Left cardiac atrium (tissue), 4 donors: Measurements from ENCODE around the gene MYB. TPM values are rescaled to one million over a fixed set of nuclear protein-coding genes. Genes with fewer than 3 reads are reported as not detected.

Experiments used
- ATAC-seq, 2 donors: fragments of 200-7000 bp; cut with Tn5 transposase; one replicate each; pipeline ENCODE4 v1.9.1; 2020; ENCODE audit warnings: mild to moderate bottlenecking in 2 of 2, moderate library complexity in 2 of 2
- DNase-seq: peaks from one replicate; pipeline ENCODE4 v3.0.0-alpha.2; 2020
- intact Hi-C, 2 donors: fragments of 100-400 bp; cut with DNase I; formaldehyde crosslinking; loops; one replicate each; pipeline versions ENCODE4 v1.14.1 to v1.15.1; 2022 to 2023
- microRNA-seq, 2 donors: library from miRNA; unstranded; fragments of <30 nt; microRNA quantifications; one replicate each; pipeline ENCODE4 v1.2.0, GENCODE V29; 2020
- total RNA-seq, 2 donors: library from RNA; stranded (reverse); fragmentation: NEBNext Ultra II Directional; extraction: Animal tissue kit (Norgen Biotek cat#: 25700); gene quantifications; one replicate each; pipeline ENCODE4 v1.2.1, GENCODE V29; 2021
- donor health status: DM: no; HTN: yes; CAD: no.
- donor health status: DM: no; HTN: yes; CAD: no; lungs with severe emphysema.
- donor health status: DM: yes; HTN: yes; CAD: no.
- donor health status: Dilated cardiomyopathy.

MYB gene
- total RNA-seq, 2 donors from 2014 or later, result 0.24 TPM; not detected in 1

DNA sequence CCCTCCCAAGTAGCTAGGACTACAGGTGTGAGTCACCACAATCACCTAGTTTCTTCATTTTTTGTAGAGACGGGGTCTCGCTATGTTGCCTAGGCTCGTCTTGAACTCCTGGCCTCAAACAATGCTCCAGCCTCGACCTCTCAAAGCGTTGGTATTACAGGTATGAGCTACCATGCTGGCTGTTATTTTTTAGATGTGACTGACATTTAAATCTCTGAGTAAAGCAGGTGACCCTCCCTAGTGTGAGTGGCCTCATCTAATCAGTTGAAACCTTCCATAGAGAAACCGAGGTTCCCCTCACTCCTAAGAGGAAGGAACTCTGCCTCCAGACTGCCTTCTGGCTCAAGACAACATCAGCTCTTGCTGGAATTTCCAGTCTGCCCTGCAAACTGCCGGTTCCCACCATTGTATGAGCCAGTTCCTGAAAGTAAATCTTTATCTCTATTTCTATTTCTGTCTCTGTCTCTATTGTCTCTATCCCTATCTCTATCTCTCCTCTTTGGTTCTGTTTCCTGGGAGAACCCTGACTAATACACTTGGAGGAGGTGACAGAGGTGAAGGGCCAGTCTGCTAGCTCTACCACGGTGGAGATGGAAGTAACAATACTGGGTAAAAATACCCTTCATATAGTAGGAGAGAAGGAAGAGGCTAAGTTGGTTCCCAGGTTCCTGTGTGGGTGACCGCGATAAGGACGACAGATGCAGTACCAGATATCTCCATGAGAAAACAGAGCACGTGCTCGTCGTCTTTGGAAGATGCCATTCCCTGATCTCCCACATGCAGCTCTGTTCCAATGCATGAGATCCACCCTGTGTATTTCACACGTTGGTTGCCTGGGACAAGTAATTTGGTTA, 81.0 kb downstream of the MYB start:
- ATAC-seq (no peak), DNase-seq (no peak)
- intact Hi-C loops, result no loop called here

DNA sequence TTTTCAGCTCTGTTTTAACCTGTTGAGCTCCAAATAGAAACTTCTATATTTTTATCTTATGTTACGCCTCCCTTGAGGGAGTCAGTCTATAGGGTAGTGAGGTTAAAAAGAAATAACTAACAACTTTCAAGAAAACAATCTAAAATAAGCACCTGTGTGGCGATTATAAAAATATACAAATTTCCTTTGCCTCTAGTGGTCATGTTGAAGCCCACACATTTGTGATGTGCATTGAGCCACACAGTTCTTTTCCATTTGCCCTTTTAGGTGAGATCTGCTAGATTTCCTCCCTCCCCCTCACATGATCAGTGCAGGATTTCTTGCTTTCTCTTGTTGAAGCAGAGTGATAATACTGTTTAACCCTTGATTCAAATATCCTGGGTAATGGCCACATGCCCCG, 84.2 kb downstream of the MYB start:
- intact Hi-C loops, result no loop called here

DNA sequence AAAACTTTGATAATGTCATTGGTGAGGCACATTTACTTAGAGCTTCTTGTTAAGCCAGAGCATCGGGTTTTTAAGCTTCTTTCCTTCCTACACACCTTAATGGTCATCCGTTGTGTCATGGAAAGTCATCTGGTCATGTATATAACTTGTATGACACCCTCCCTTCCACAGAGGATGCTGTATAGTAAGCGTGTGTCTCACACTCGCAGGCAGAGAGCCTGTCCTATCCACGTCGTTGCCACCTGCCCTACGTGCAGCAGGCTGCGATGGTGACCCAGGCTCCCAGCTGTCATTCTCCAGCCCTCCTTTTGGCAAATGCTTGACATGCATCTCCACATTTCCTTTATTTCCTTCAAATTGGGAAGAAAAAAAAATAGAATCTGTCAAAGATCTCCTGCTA, 85.6 kb downstream of the MYB start:
- DNase-seq (no peak), ATAC-seq (no peak)
- intact Hi-C loops, result no loop called here

More for the DNA sequence above, 84.2 kb downstream of the MYB start:
- DNase-seq (no peak), ATAC-seq (no peak)

DNA sequence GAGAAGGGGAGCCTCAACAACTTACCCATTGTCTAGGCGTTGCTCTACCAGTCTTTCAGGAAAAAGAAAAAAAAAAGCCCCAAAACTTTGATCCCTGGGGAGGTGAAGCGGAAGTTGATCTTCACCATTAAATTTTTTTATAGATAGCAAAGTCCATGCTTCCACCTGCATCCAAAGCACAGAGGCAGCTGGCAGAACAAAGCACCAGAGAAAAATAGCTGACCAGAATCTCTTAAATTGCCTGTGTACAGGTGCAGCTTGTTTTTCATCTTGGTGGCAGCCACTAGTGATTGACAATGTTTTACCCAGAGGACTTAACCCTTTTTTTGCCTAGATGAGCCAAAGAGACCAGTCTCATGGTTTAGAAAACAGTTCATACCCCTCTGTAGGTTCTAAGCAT, 86.0 kb downstream of the MYB start:
- intact Hi-C loops, result no loop called here

DNA sequence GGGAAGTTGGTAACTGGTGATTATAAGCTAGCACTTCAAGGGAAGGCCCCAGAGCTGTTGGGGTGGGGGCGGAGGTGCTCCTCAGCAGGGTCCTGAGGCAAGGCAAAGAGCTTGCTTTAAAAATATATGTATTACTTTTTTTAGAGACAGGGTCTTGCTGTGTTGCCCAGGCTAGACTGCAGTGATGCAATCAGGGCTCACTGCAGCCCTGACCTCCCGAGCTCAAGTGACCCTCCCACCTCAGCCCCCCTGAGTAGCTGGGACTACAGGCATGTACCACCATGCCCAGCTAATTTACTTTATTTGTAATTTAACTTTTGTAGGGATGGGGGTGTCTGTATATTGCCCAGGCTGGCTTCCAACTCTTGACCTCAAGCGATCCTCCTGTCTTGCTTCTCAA, 87.2 kb downstream of the MYB start:
- intact Hi-C loops, result no loop called here
- DNase-seq, result no peak
- ATAC-seq, result no peak

More for the DNA sequence above, 86.0 kb downstream of the MYB start:
- no peak for ATAC-seq
- DNase-seq, result no peak

DNA sequence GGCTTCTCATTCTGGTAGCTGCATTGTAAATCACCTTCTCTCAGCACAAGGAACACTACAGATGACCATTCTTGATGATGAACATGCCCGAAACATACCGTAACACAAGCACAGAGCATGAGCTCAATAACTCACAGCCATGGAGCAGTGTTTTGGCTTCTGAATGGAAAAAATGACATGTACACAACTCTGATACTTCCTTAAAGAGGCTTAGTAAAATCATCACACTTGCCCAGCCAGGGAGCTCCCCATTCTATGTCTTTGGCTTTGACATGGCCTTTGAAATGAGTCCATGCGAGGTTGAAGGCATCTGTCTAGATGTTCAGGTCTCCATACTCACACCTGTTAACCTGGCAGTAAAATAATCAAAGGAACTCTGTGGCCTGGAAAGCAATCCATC, 87.6 kb downstream of the MYB start:
- ATAC-seq (no peak), DNase-seq (no peak)
- intact Hi-C loops, result no loop called here

Small RNA genes within 50 kb of the gene (microRNA-seq; reads per million reads assigned to microRNA genes)
- 0 reads per million in 2 donors for gene MIR548A2

Other genes starting within 250 kb of the MYB start
- under 1 TPM; 0.41 to 0.55 TPM for gene ALDH8A1, start 231.2 kb upstream of the MYB start, total RNA-seq
- gene HBS1L, start 126.5 kb upstream of the MYB start, total RNA-seq, result 10 to 100 TPM; 61.3 to 69.5 TPM